ENCODE measurements around the gene DCAF11. TPM values are rescaled to one million over a fixed set of nuclear protein-coding genes. Genes with fewer than 3 reads are reported as not detected.

DCAF11 gene
- total and polyA plus RNA-seq, 2 of the 13 experiments (the other 11 are each of a cell fraction or from before 2014, with no cell fraction given): 150 to 257 TPM

GRCh38 chr14:24150993-24151392, 36.4 kb downstream of the DCAF11 start (continued):
- no peak for TF ChIP-seq ZNF652 (CRISPR knock-in tag; IDR thresholded peaks at IDR 0.05; ENCODE audit: borderline replicate concordance, low read depth)
- no peak for TF ChIP-seq POLR2A (IDR thresholded peaks at IDR 0.05; ENCODE audit: insufficient read depth in 1 of 2, low read depth in 2 of 2, low read length in 2 of 2)
- peak in 1 of 2 experiments; percentile 52; a peak in 1 of 4 replicates for TF ChIP-seq KLF16 (CRISPR knock-in tag; IDR thresholded peaks at IDR 0.05)
- no peak for TF ChIP-seq ZNF143 (CRISPR knock-in tag; IDR thresholded peaks at IDR 0.05)
- no peak for TF ChIP-seq ZXDC (CRISPR knock-in tag; IDR thresholded peaks at IDR 0.05)
- peak; percentile 21; the same call in 1 of the 2 replicates for TF ChIP-seq ZNF788 (CRISPR knock-in tag; IDR thresholded peaks at IDR 0.05; ENCODE audit: borderline replicate concordance)
- TF ChIP-seq ZSCAN5A (CRISPR knock-in tag; IDR thresholded peaks at IDR 0.05; ENCODE audit: borderline replicate concordance): no peak
- no peak for TF ChIP-seq ZNF510 (CRISPR knock-in tag; IDR thresholded peaks at IDR 0.05; ENCODE audit: low read depth)
- no peak for TF ChIP-seq ZNF703 (CRISPR knock-in tag; IDR thresholded peaks at IDR 0.05; ENCODE audit: borderline replicate concordance)
- TF ChIP-seq ZNF678 (CRISPR knock-in tag; IDR thresholded peaks at IDR 0.05): no peak
- 0 out of 2 replicates have a peak, but pooled peaks have one; percentile 35 for TF ChIP-seq ZNF512B (CRISPR knock-in tag; IDR thresholded peaks at IDR 0.05; ENCODE audit: borderline replicate concordance)
- no peak for TF ChIP-seq E2F1 (CRISPR knock-in tag; IDR thresholded peaks at IDR 0.05)
- no peak for TF ChIP-seq U2AF1 (optimal IDR thresholded peaks at IDR 0.05; ENCODE audit: low read depth, low read length)
- TF ChIP-seq CCAR2 (optimal IDR thresholded peaks at IDR 0.05; ENCODE audit: low read depth, low read length): no peak
- no peak for TF ChIP-seq NBN (conservative IDR thresholded peaks at IDR 0.05)
- no peak for TF ChIP-seq ZNF770 (CRISPR knock-in tag; IDR thresholded peaks at IDR 0.05)
- no peak for TF ChIP-seq ZNF558 (CRISPR knock-in tag; IDR thresholded peaks at IDR 0.05; ENCODE audit: borderline replicate concordance)
- TF ChIP-seq ATF4 (CRISPR knock-in tag; IDR thresholded peaks at IDR 0.05): no peak
- peak; percentile 39; the same call in 1 of the 2 replicates for TF ChIP-seq RFX1 (IDR thresholded peaks at IDR 0.05)
